HEK293 (cell line): ENCODE results near the gene RAI14.

Experiments used
- CTCF ChIA-PET: fragments of 350-600 bp; formaldehyde crosslinking; extraction: SDS; loops from one replicate; lab custom pipeline; 2021; ENCODE audit warnings: antibody characterized with exemption; lab: Yijun Ruan, JAX
- POLR2A ChIA-PET: fragments of 300-600 bp; formaldehyde crosslinking; extraction: SDS; loops from one replicate; lab custom pipeline; 2020; ENCODE audit warnings: antibody characterized with exemption, inconsistent platforms; lab: Yijun Ruan, JAX
- H3K27ac ChIP-seq: fragments of 200-500 bp; sonication (Bioruptor generic); 2 replicates; pipeline ENCODE4 v1.5.1; 2014; ENCODE audit warnings: low read depth, low read length, control low read depth, inconsistent platforms; ENCODE audit errors: extremely low read depth
- H3K36me3 ChIP-seq, 2 experiments: fragments of 200-500 bp in 1 of 2; sonication (Bioruptor generic) in 1 of 2; 1 replicate in 1 of 2; 2 replicates in 1 of 2; pipeline ENCODE4 v1.5.1; 2014 to 2017; ENCODE audit warnings: inconsistent platforms in 2 of 2, low read length in 2 of 2; ENCODE audit not compliant: control insufficient read depth in 2 of 2, insufficient read depth in 1 of 2
- H3K4me1 ChIP-seq: fragments of 200-500 bp; sonication (Bioruptor generic); 2 replicates; pipeline ENCODE4 v1.5.1; 2014; ENCODE audit warnings: mild to moderate bottlenecking, low read length, inconsistent platforms; ENCODE audit not compliant: control insufficient read depth, insufficient read depth
- H3K4me3 ChIP-seq: 2 replicates; pipeline ENCODE4 v1.5.1; 2011; ENCODE audit warnings: low read depth, mild to moderate bottlenecking, control low read depth, low read length, moderate library complexity
- H3K9me3 ChIP-seq: fragments of 200-500 bp; sonication (Bioruptor generic); 2 replicates; pipeline ENCODE4 v1.5.1; 2014; ENCODE audit warnings: low read depth, low read length, inconsistent platforms; ENCODE audit not compliant: control insufficient read depth, insufficient read depth
- MEIS1 ChIP-seq: sonication (generic); formaldehyde crosslinking; IDR thresholded peaks from 2 replicates; pipeline ENCODE4 v1.8.1; 2022; ENCODE audit warnings: missing genetic modification reagents, mild to moderate bottlenecking, borderline replicate concordance
- MZF1 ChIP-seq: fragments of 450-650 bp; formaldehyde crosslinking; IDR thresholded peaks from 2 replicates; pipeline ENCODE4 v1.5.1; 2017; ENCODE audit warnings: missing biosample characterization, missing genetic modification characterization, borderline replicate concordance
- OSR2 ChIP-seq: fragments of 450-650 bp; formaldehyde crosslinking; IDR thresholded peaks from 2 replicates; pipeline ENCODE4 v1.5.1; 2016; ENCODE audit warnings: missing biosample characterization, missing genetic modification characterization
- PRDM1 ChIP-seq: fragments of 450-650 bp; formaldehyde crosslinking; IDR thresholded peaks from 2 replicates; pipeline ENCODE4; 2016; ENCODE audit warnings: missing biosample characterization, missing genetic modification characterization
- SCRT1 ChIP-seq: fragments of 450-650 bp; formaldehyde crosslinking; IDR thresholded peaks from 2 replicates; pipeline ENCODE4 v1.5.1; 2016; ENCODE audit warnings: missing biosample characterization, missing genetic modification characterization, borderline replicate concordance
- ZBTB7A ChIP-seq: fragments of 450-650 bp; formaldehyde crosslinking; IDR thresholded peaks from 2 replicates; pipeline ENCODE4 v1.5.1; 2016; ENCODE audit warnings: low read depth, missing biosample characterization, missing genetic modification characterization
- ZFP3 ChIP-seq: fragments of 450-650 bp; formaldehyde crosslinking; IDR thresholded peaks from 2 replicates; pipeline ENCODE4 v1.5.1; 2016; ENCODE audit warnings: low read depth, missing biosample characterization, missing genetic modification characterization
- ZNF239 ChIP-seq: fragments of 450-650 bp; formaldehyde crosslinking; IDR thresholded peaks from 2 replicates; pipeline ENCODE4 v1.5.1; 2016; ENCODE audit warnings: missing biosample characterization, missing genetic modification characterization
- ZNF37A ChIP-seq: fragments of 450-650 bp; IDR thresholded peaks from 2 replicates; pipeline ENCODE4 v1.5.1; 2018; ENCODE audit warnings: missing biosample characterization, missing genetic modification characterization
- ZNF404 ChIP-seq: fragments of 450-650 bp; formaldehyde crosslinking; IDR thresholded peaks from 2 replicates; pipeline ENCODE4 v1.5.1; 2017; ENCODE audit warnings: missing biosample characterization, missing genetic modification characterization
- ZNF433 ChIP-seq: fragments of 450-650 bp; formaldehyde crosslinking; IDR thresholded peaks from 2 replicates; pipeline ENCODE4 v1.5.1; 2016; ENCODE audit warnings: missing biosample characterization, missing genetic modification characterization, low read depth
- ZNF48 ChIP-seq: fragments of 450-650 bp; formaldehyde crosslinking; IDR thresholded peaks from 2 replicates; pipeline ENCODE4 v1.5.1; 2016; ENCODE audit warnings: missing biosample characterization, missing genetic modification characterization
- ZNF510 ChIP-seq: fragments of 450-650 bp; formaldehyde crosslinking; IDR thresholded peaks from 2 replicates; pipeline ENCODE4 v1.5.1; 2018; ENCODE audit warnings: mild to moderate bottlenecking, missing genetic modification characterization, missing biosample characterization; ENCODE audit not compliant: insufficient replicate concordance
- ZNF558 ChIP-seq: fragments of 450-650 bp; formaldehyde crosslinking; IDR thresholded peaks from 2 replicates; pipeline ENCODE4 v1.5.1; 2016; ENCODE audit warnings: missing biosample characterization, missing genetic modification characterization
- ZNF621 ChIP-seq: fragments of 450-650 bp; formaldehyde crosslinking; IDR thresholded peaks from 2 replicates; pipeline ENCODE4 v1.5.1; 2017; ENCODE audit warnings: missing biosample characterization, missing genetic modification characterization
- ZNF707 ChIP-seq: fragments of 450-650 bp; formaldehyde crosslinking; IDR thresholded peaks from 2 replicates; pipeline ENCODE4 v1.5.1; 2016; ENCODE audit warnings: missing biosample characterization, missing genetic modification characterization
- ZNF76 ChIP-seq: fragments of 450-650 bp; formaldehyde crosslinking; IDR thresholded peaks from 2 replicates; pipeline ENCODE4; 2016; ENCODE audit warnings: low read depth, missing biosample characterization, missing genetic modification characterization, borderline replicate concordance
- ZNF792 ChIP-seq: fragments of 450-650 bp; formaldehyde crosslinking; IDR thresholded peaks from 2 replicates; pipeline ENCODE4 v1.5.1; 2016; ENCODE audit warnings: missing biosample characterization, missing genetic modification characterization
- TF ChIP-seq, protein P1 (sequence below): fragments of 450-650 bp; formaldehyde crosslinking; IDR thresholded peaks from 2 replicates; pipeline ENCODE4 v1.5.1; 2016; ENCODE audit warnings: missing biosample characterization, missing genetic modification characterization, low read depth
- TF ChIP-seq, protein P2 (sequence below): fragments of 450-650 bp; formaldehyde crosslinking; IDR thresholded peaks from 2 replicates; pipeline ENCODE4 v1.5.1; 2016; ENCODE audit warnings: missing biosample characterization, missing genetic modification characterization
- TF ChIP-seq, protein P3 (sequence below): fragments of 450-650 bp; formaldehyde crosslinking; IDR thresholded peaks from 2 replicates; pipeline ENCODE4 v1.5.1; 2016; ENCODE audit warnings: missing biosample characterization, missing genetic modification characterization
- TF ChIP-seq, protein P4 (sequence below): fragments of 450-650 bp; formaldehyde crosslinking; IDR thresholded peaks from 2 replicates; pipeline ENCODE4 v1.5.1; 2017; ENCODE audit warnings: missing biosample characterization, missing genetic modification characterization
- TF ChIP-seq, protein P5 (sequence below): fragments of 450-650 bp; IDR thresholded peaks from 2 replicates; pipeline ENCODE4 v1.5.1; 2018; ENCODE audit warnings: missing biosample characterization, missing genetic modification characterization

The RAI14 gene

DNA sequence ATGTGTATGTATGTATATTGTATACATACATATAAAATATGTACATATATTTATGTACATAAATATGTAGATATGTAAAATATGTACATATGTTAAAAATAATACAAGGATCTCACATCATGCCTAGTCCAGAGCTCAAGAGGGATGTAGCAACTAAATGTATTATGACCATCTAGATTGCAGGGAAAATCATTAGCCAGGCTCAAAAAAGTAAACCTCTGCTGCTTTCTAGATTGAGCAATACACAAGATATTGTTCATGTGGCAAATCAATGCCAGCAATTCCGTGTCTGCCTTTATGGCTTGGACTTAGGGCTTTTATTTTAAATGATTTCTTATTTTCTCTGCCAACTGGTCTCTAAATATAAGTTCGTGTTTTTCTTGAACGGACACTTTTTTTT is 65.2 kb downstream of the RAI14 start:
- H3K36me3 ChIP-seq = no peaks in the 10 kb centered on the region; a peak in 1 of 3 replicates
- ChIA-PET POLR2A (no interaction called here), CTCF (interaction anchor here (0.7 to 1.6 kb wide), 2 partner anchors 15 to 197 kb away, joined by 3 read pairs; no protein-coding TSS in a partner anchor)
- no peaks in the 10 kb centered on the region for H3K9me3 ChIP-seq
- peaks cover 14% of the 10 kb centered on the region for H3K4me1 ChIP-seq
- no peak overlapping the region for H3K27ac ChIP-seq
- TF ChIP-seq ZBTB7A (tag by site-specific recombination) (no peak), ZNF76 (tag by site-specific recombination) (no peak), ZNF510 (tag by site-specific recombination) (no peak), PRDM1 (tag by site-specific recombination) (no peak)
- TF ChIP-seq, protein P1, sequence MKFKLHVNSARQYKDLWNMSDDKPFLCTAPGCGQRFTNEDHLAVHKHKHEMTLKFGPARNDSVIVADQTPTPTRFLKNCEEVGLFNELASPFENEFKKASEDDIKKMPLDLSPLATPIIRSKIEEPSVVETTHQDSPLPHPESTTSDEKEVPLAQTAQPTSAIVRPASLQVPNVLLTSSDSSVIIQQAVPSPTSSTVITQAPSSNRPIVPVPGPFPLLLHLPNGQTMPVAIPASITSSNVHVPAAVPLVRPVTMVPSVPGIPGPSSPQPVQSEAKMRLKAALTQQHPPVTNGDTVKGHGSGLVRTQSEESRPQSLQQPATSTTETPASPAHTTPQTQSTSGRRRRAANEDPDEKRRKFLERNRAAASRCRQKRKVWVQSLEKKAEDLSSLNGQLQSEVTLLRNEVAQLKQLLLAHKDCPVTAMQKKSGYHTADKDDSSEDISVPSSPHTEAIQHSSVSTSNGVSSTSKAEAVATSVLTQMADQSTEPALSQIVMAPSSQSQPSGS (tag by site-specific recombination) = no peak
- H3K4me3 ChIP-seq = no peak overlapping the region

DNA sequence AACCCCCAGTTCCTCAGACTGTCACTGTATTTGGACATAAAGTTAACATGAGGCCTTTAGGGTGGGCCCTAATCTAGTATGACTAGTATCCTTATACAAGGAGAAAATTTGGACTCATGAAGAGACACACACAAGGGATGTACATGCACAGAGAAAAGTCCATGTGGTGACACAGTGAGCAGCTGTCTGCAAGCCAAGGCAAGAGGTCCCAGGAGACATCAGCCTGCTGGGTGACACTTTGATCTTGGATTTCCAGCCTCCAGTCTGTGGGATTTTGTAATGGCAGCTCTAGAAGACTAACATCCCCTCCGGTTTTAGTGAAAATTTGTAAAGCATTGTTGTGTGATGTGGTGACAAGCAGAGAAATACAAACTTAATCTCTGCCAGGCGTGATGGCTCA is 66.1 kb downstream of the RAI14 start:
- Histone ChIP-seq H3K27ac (no peak overlapping the region), H3K4me3 (no peak overlapping the region), H3K36me3 (no peaks in the 10 kb centered on the region; a peak in 1 of 3 replicates), H3K4me1 (peaks cover 8% of the 10 kb centered on the region), H3K9me3 (no peaks in the 10 kb centered on the region)
- no peak for TF ChIP-seq ZNF48 (tag by site-specific recombination)
- no peak for TF ChIP-seq ZNF707 (tag by site-specific recombination)
- TF ChIP-seq ZNF433 (tag by site-specific recombination) = no peak
- TF ChIP-seq MEIS1 (CRISPR knock-in tag) = no peak
- no peak for TF ChIP-seq ZBTB7A (tag by site-specific recombination)
- TF ChIP-seq, protein P2, sequence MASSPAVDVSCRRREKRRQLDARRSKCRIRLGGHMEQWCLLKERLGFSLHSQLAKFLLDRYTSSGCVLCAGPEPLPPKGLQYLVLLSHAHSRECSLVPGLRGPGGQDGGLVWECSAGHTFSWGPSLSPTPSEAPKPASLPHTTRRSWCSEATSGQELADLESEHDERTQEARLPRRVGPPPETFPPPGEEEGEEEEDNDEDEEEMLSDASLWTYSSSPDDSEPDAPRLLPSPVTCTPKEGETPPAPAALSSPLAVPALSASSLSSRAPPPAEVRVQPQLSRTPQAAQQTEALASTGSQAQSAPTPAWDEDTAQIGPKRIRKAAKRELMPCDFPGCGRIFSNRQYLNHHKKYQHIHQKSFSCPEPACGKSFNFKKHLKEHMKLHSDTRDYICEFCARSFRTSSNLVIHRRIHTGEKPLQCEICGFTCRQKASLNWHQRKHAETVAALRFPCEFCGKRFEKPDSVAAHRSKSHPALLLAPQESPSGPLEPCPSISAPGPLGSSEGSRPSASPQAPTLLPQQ (tag by site-specific recombination) = no peak
- TF ChIP-seq, protein P1 (tag by site-specific recombination) = no peak
- no peak for TF ChIP-seq MZF1 (tag by site-specific recombination)
- TF ChIP-seq, protein P3, sequence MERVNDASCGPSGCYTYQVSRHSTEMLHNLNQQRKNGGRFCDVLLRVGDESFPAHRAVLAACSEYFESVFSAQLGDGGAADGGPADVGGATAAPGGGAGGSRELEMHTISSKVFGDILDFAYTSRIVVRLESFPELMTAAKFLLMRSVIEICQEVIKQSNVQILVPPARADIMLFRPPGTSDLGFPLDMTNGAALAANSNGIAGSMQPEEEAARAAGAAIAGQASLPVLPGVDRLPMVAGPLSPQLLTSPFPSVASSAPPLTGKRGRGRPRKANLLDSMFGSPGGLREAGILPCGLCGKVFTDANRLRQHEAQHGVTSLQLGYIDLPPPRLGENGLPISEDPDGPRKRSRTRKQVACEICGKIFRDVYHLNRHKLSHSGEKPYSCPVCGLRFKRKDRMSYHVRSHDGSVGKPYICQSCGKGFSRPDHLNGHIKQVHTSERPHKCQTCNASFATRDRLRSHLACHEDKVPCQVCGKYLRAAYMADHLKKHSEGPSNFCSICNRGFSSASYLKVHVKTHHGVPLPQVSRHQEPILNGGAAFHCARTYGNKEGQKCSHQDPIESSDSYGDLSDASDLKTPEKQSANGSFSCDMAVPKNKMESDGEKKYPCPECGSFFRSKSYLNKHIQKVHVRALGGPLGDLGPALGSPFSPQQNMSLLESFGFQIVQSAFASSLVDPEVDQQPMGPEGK (tag by site-specific recombination) = no peak
- no peak for TF ChIP-seq ZNF37A (tag by site-specific recombination)
- no peak for TF ChIP-seq OSR2 (tag by site-specific recombination)
- no peak for TF ChIP-seq ZNF239 (tag by site-specific recombination)
- TF ChIP-seq ZNF621 (tag by site-specific recombination) = no peak
- TF ChIP-seq, protein P4, sequence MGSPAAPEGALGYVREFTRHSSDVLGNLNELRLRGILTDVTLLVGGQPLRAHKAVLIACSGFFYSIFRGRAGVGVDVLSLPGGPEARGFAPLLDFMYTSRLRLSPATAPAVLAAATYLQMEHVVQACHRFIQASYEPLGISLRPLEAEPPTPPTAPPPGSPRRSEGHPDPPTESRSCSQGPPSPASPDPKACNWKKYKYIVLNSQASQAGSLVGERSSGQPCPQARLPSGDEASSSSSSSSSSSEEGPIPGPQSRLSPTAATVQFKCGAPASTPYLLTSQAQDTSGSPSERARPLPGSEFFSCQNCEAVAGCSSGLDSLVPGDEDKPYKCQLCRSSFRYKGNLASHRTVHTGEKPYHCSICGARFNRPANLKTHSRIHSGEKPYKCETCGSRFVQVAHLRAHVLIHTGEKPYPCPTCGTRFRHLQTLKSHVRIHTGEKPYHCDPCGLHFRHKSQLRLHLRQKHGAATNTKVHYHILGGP = no peak
- no peak for TF ChIP-seq ZNF404 (tag by site-specific recombination)
- TF ChIP-seq ZNF558 (tag by site-specific recombination) = no peak
- no peak for TF ChIP-seq ZFP3 (tag by site-specific recombination)
- TF ChIP-seq, protein P5, sequence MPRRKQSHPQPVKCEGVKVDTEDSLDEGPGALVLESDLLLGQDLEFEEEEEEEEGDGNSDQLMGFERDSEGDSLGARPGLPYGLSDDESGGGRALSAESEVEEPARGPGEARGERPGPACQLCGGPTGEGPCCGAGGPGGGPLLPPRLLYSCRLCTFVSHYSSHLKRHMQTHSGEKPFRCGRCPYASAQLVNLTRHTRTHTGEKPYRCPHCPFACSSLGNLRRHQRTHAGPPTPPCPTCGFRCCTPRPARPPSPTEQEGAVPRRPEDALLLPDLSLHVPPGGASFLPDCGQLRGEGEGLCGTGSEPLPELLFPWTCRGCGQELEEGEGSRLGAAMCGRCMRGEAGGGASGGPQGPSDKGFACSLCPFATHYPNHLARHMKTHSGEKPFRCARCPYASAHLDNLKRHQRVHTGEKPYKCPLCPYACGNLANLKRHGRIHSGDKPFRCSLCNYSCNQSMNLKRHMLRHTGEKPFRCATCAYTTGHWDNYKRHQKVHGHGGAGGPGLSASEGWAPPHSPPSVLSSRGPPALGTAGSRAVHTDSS (tag by site-specific recombination) = no peak
- TF ChIP-seq SCRT1 = no peak
- no peak for TF ChIP-seq ZNF792 (tag by site-specific recombination)
- POLR2A ChIA-PET = interaction anchor here (0.7 kb wide), 1 partner anchor 35 kb away, joined by 4 read pairs; no protein-coding TSS in a partner anchor
- CTCF ChIA-PET = interaction anchor here (1.6 kb wide), 1 partner anchor 198 kb away, joined by 3 read pairs; no protein-coding TSS in a partner anchor
